NB4 (cell line): ENCODE measurements around the gene CPA1.

Source experiments
- CTCF ChIP-seq: IDR thresholded peaks from one replicate; pipeline ENCODE4 v1.5.1; 2012; ENCODE audit warnings: low read depth, low read length
- POLR2A ChIP-seq: IDR thresholded peaks from 2 replicates; pipeline ENCODE4 v1.6.1; 2011; ENCODE audit warnings: mild to moderate bottlenecking; ENCODE audit not compliant: insufficient read length; ENCODE audit errors: extremely low read depth
- TF ChIP-seq, protein P1 (sequence below): IDR thresholded peaks from 2 replicates; pipeline ENCODE4 v1.6.1; 2011; ENCODE audit warnings: low read depth, low read length

GRCh38 chr7:130337410-130337971, 42.8 kb upstream of the CPA1 start:
- TF ChIP-seq CTCF = no peak
- TF ChIP-seq, protein P1, sequence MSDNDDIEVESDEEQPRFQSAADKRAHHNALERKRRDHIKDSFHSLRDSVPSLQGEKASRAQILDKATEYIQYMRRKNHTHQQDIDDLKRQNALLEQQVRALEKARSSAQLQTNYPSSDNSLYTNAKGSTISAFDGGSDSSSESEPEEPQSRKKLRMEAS = no peak
- no peak for TF ChIP-seq POLR2A
